HG03103 (cell line): ENCODE results near the gene RAPGEF2.

Experiments used
- ATAC-seq: cut with Tn5 transposase; IDR thresholded peaks from one replicate; pipeline ENCODE4 v1.9.1; 2021; ENCODE audit warnings: low read depth; ENCODE audit not compliant: unreplicated experiment

RAPGEF2 gene

DNA sequence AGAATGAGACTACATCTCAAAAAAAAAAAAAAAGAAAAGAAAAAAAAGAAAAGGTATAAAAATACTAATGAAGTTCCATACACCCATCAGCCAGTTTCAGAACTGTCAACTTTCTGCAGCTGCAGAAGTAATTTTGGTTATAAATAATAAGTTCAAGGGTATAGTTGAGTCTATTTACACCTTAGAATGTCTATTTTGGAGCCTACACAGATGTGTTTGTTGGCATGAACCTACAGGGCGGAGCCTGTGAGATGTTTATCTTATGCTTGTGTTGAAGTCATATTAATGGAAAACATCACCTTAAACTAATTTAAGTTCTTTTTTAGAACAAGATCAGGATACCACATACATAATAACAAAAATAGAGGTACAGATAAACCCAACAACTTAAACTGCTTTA lies 85.8 kb downstream of the RAPGEF2 start:
- ATAC-seq, result no peak

DNA sequence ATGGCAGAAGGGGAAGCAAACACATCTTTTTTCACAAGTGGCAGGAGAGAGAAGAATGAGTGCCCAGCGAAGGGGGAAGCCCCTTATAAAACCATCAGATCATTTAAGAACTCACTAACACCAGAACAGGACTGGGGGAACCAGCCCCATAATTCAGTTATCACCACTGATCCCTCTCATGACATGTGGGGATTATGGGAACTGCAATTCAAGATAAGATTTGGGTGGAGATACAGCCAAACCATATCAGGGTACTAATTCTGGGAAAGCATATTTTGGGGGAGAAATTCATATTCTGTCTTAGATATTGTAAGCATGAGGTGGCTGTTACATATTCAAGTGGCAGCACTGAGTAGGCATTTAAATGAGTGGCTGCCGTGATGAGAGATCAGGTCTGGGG lies 87.8 kb downstream of the RAPGEF2 start:
- no peak for ATAC-seq

DNA sequence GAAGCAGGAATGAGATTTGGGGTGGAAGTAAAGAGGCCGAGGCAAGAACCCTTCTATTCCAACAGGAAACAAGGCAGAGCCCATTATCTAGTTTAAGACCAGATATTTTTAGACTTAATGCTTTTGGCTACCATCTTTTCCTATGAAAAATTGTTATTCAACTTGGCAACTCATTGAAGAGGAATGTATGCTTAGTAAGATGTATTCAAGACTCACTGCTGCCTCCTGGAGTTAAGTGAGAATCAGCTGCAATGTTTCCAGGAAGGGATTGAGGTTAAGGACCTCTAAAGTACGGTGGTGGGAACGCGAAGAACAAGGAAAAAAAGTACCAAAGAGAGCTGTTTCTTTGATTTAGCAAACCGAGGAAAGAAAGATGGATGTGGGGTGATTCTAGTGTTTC lies 89.1 kb downstream of the RAPGEF2 start:
- ATAC-seq, result no peak

DNA sequence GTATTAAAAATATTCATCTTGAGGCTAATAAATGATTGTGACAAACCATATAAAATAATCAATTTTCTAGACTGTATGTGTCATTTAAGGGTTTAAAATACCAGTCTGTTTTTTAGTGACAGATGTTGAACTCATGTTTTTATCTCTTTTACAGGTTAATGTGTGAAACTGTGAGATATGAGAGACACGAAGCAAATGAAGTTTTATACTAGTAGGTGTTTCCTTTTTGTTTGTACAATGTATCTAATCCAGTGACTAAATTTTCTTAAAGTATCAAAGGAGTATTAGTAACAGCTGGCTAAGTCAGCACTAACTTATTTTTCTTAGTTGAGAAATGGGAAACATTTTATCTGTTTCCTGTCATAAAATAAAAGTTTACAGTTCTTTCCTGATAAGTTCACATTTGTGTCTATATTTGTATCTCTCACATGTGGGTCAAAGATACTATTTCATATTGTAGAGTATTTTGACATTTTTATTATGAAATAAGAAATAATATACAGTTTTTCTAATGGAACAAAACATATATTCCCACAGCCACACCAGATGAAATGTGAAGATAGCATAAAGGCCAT lies 90.3 kb downstream of the RAPGEF2 start:
- ATAC-seq, result no peak

DNA sequence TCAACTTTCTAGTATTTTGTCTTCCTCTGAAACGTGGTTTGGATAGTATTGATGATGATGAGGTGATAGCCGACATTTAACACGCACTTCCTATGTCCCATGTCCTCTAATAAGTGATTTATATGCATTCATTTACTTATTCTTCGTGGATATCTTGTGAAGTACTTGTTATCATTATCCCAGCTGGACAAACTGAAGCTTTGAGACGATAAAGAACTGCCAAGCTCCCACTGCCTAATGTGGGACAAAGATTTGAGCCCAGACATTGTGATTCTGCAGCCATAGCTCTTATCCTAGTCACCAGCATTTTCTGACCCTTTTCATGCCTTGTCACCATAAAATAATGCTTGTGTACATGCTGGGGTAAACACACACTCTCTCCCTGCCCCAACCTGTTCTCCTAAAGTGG lies 92.5 kb downstream of the RAPGEF2 start:
- no peak for ATAC-seq

DNA sequence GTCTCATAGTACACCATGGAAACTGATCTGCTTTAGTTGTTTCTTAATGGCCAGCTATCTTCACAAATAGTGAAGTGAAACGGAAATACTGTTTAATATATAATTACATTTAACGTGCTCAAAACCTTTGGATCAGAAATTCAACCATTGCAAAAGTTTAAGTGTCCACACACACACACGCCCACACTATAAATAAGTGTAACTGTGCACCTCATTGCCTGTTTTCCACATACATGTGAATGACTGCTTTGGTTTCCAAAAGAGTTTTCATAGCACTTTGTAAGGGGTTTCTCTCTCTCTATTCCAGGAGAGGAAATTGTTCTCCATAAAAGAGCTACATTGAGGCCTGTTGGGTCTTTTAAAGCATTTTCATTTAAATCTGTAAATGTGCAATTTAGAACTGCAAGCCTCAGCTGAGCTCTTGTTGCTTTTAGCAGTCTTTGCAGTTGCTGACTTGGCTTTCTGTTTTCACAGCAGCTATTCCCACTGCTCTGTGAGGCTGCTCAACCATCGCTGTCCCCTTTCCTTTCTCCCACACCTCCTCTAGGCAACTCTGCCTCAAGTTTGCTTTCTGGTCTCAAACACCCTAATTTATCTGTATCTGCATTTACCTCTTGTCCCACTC lies 94.5 kb downstream of the RAPGEF2 start:
- no peak for ATAC-seq

DNA sequence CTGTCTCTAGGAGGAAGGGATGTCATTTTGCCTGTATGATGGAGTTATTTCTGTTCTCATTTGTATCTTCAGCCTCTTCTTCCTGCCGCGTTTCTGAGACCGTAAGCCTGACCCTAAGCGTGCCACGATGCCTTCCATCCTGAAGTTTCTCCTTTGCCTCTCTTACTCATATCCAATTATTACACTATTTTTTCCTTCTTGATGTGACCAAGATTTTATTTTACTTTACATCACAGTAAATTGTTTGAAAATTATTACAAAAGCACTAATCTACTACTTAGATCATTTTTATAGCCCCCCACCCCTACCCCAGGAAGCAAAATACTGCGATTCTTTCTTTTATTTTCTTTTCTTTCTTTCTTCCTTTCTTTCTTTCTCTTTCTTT lies 95.0 kb downstream of the RAPGEF2 start:
- ATAC-seq, result no peak

DNA sequence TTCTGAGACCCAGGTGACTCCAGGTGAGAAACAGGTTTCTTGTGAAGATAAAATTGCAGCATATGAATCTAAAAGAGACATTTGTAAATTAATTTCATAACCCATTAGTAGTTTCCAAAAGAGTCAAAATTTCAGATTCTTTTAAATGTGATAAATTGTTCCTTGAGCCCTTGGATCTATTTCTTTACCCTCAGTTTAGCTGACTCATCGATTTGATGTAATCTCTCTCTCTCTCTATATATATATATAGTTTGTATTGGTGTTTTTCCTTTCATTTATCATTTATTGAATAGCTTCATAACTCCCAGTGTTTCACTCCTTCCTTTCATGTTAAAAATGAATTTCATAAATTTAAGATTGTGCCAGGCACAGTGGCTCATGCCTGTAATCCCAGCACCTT lies 96.9 kb downstream of the RAPGEF2 start:
- no peak for ATAC-seq

DNA sequence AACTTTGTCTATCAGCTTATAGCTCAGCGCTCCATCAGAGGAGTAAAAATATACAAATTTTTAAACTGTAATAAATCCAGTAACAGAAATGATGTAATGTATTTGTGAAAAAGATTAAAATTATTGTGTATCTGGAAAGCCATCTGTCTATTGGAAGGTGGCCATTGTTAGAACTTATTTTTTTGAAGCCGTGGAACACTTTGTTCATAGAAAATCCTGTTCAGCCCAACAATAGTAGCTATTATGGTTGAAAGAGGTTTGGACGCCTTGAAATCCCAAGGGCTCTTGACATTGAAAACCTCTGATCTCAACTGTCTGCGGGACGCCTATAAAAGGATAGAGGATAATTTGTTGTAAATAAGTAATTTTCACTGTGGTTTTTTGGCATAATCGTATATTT lies 98.3 kb downstream of the RAPGEF2 start:
- no peak for ATAC-seq

DNA sequence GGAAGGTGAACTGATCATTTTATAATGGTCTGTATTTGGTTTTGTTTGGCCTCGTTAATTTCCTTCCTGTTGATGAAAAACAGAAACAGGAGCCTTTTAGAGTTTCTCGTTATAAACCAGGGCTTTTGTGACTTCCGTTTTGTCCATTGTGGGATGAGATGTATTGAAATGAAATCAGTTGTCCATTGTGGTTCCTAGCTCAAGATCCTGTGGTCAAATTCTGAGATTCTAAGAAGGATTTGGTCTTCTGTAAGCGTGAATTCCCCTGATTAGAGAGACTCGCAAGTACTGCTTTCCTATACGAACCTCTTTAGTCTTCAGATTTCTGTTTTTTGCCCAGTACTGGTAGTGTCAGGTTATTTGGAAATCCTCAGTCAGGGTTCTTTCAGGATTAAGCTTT lies 101.7 kb downstream of the RAPGEF2 start:
- ATAC-seq, result no peak

DNA sequence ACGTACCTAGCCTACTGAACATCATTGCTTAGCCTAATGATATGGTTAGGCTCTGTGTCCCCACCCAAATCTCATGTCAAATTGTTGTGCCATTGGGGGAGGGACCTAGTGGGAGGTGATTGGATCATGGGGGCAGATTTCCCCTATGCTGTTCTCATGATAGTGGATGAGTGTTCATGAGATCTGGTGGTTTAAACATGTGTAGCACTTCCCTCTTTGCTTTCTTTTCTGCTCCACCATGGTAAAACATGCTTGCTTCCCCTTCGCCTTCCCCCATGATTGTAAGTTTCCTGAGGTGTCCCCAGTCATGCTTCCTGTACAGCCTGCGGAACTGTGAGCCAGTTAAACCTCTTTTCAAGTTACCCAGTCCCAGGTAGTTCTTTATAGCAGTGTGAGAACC lies 102.6 kb downstream of the RAPGEF2 start:
- ATAC-seq, result no peak

DNA sequence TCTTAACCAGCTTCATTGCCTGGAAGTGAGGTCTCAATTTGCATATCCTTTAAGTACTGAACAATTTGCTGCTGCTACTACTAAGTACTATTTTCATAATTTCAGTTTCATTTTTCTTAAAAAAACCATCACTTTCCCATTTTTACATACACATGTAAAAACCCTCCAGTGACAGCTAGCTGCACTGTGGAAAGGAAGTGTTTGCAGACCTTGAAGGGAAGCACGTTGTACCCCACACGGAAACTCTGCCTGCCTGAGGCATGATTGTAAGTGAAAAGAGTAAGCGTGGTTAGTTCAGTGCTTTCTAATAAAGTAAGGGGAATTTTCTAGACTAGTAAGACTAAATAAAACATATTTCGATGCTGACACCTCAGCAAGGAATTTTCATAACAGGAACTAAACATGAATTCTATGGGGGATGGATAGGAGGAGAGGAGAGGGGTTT lies 103.6 kb downstream of the RAPGEF2 start:
- peak; percentile 81 for ATAC-seq

DNA sequence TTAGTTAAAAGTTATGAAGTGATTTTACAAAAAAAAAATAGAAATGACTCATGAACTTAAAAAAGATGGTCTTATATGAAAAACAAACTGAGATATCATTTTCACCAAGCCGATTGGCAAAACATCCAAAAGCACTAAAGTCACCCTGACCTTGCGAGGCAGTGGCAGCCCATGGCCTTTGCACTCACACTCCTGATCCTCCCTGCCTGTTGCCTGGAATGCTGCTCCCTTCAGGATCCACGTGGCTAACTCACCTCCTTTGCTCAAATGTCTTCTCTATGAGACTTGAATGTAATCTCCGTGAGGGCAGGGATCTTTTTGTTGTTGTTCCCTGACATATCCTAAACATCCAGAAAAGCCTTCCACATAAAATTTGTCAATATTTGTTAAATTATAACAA lies 106.4 kb downstream of the RAPGEF2 start:
- ATAC-seq, result no peak

DNA sequence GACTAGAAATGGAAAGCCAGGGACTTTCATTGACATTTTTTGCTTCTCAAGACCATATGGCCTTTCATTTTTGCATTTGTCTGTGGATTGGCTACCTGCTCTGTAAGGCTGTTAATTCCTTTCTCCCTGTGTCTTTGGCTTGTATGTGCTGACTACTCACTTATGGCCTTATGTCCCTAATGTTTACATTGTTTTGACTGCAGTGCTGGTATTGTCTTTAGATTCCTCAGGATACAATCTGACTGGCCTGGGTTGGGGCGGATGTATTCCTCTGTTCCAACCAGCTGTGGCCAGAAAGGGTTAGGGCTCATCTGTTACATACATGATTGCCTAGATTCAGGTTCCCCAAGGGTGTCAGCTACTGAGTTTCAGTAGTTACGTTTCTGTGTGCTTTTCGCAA lies 108.1 kb downstream of the RAPGEF2 start:
- no peak for ATAC-seq

DNA sequence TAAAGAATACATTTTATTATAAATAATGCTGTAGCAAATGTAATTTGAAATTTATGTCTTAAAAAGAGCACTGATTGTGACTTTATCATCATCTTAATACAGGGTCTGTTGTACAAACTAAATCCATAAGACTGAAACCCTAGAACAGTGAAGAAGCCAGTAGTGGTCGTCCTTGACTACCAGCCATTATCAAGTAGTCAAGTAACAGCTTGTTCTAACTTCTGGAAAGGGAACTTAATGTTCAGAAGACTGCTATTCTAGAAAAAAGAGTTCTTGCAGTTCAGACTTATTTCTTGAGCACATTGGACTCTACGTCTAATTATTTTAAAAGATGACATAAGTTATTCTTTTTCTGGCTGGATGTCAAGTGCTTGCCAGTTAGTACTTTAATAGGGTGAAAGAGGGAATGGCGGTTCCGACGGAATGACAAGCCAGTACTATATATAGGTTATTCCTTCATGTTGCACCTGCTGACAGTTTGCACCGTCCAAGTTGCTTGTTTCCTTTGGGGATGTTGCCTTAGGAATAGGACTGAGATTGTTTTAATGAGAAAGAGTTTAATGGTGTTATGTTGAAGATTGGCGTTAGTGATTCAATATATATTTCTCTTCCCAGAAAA lies 109.9 kb downstream of the RAPGEF2 start:
- no peak for ATAC-seq

DNA sequence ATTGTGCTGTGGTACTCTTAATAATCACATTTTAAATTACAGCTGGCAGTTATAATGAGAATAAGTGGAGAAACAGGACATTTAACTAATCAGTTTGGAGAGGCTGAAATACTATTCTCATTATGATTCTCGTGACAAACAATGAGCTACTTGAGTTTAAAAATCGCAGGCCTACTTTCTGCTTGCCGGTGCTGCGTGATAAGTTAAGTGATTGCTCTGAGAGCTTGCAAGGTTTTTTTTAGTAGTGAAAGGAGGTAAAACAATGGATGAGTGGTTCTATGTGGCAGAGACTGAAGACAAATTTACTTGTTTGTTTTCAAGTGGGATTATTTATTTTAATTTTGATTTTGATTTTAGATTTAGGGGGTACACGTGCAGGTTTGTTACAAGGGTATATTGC lies 114.0 kb downstream of the RAPGEF2 start:
- ATAC-seq, result no peak

DNA sequence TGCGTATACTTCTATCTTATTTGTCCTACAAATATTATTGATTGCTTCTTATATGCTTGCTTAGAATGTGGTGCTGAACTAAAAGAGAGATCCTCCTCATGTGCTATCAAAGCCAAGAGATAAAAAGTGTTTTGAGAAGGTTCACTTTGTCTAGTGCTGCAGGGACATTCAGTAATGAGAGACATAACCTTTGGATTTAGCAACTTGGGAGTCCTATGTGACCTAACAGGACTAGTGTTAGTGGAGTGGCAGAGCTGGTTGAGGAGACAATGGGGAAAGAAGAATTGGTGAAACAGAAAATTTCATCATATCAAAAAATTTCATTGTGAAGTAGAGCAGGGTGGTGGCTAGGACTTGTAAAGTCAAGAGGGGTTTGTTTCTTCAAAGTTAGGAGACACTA lies 117.0 kb downstream of the RAPGEF2 start:
- no peak for ATAC-seq

DNA sequence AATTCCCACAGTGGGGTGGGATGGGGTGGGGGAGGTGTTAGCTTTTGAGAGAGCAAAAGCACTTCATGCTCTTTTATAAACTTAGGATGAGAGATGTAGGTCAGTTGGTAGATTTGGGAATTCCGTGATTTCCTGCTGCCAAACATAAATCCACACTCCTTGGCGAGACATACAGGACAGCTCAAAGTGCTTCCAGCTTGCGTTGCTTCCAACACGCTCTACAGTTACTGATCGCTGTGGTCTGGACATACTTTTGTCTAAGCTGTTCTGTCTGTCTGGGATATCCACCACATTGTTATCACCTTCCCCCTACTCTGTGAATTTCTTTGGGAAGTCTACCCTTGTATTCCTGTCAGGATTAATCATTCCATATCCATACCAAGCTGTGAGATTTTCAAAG lies 117.5 kb downstream of the RAPGEF2 start:
- no peak for ATAC-seq

DNA sequence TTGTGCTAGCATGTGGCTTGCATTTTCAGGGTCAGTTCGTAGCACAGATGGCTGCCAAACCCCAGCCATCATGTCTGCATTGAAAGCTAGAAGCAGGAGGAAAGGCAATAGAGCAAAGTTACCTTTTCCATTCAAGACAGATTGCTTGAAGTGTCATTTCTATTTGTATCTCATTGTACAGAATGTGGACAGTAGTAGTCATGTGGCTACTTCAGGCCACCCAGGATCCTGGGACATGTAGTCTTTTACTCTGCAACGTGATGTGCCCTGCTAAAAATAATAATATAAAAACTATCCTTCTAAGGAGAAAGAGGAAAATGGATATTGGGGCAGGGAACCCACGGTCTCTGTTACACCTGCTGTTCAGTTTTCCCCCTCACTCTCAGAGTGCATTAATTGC lies 118.4 kb downstream of the RAPGEF2 start:
- no peak for ATAC-seq

DNA sequence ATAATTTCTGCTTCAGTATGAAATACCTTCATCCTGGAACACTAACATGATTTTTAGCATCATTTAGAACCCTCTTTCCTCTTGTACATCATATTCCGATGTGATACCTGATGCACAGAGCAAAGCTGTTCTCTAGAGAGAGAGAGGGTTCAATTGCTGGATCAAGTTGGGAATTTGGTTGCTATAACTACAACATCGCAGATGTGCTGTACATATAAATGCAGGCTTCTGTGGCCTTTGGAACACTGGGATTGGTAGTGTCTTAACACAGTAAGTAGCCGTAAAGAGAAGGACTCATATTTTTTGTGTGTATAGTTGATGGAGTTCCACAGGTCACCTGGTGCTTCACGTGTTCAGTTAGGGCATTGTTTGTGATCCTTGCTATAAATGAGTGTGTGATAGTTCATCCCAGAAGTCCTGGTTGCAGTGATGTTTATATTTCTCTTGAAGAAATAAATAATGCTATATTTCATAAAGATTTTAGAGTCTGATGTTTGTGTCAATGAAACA lies 119.2 kb downstream of the RAPGEF2 start:
- no peak for ATAC-seq

DNA sequence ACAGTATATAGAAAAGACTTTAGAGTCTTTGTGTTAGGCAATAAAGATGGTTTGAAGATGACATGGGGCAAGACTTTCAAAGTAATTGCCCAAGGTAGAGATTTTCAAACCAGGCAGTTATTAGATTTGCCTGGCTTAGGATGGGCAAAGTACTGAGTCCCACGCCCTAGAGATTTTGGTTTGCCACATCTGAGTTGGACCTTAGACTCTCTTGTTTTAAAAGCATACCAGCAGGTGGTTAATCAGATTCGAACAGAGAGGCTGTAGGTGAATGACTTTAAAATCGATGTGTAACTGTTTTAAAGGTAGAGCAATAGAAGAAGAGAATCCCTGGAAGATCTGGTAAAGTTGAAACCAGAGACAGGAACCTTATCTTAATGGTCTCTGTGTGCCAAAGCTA lies 121.5 kb downstream of the RAPGEF2 start:
- no peak for ATAC-seq

DNA sequence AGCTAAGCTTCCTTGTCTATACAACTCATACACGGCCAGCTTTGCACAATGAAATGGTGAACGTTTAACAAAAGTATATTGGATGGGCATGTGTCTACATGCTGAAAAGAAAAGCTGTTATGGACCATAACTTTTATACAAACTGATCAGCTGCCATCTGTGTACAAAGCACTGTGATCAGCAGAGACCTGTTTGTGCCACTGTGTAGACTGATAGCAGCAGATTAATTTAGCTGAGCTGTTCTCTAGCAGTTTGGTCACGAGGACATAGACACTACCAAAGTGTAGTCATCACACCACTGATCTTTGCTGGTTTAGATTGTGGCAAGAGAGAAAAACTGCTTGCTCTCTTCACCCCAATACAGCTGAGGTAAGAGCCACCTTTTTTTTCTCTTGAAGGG lies 124.5 kb downstream of the RAPGEF2 start:
- no peak for ATAC-seq
